Osteoblast (primary cell): ENCODE data around the gene ATRNL1. TPM values are rescaled to one million over a fixed set of nuclear protein-coding genes. Genes with fewer than 3 reads are reported as not detected.
"Not testable (repeated sequence)": the region's sequence is repeated elsewhere in the genome, so short reads cannot be mapped to it uniquely, and the experiment has no call there.

Experiments used
- DNase-seq: peaks from one replicate; pipeline ENCODE4 v3.0.0; 2011; ENCODE audit warnings: low spot score, mixed read lengths; ENCODE audit not compliant: insufficient read length; ENCODE audit errors: missing footprints
- H2AFZ ChIP-seq: 2 replicates; pipeline ENCODE4 v1.6.0; 2011; ENCODE audit warnings: mild to moderate bottlenecking, low read length
- H3K27ac ChIP-seq: 2 replicates; pipeline ENCODE4 v1.5.1; 2011; ENCODE audit warnings: mild to moderate bottlenecking, low read depth, low read length, moderate library complexity
- H3K27me3 ChIP-seq: 2 replicates; pipeline ENCODE4 v1.6.0; 2012; ENCODE audit warnings: mild to moderate bottlenecking, control low read depth, inconsistent platforms, low read length, moderate library complexity; ENCODE audit not compliant: insufficient read depth
- H3K36me3 ChIP-seq: 2 replicates; pipeline ENCODE4 v1.5.1; 2011; ENCODE audit warnings: mild to moderate bottlenecking, low read length, control low read depth, moderate library complexity; ENCODE audit not compliant: insufficient read depth
- H3K4me1 ChIP-seq: 2 replicates; pipeline ENCODE4 v1.5.1; 2011; ENCODE audit warnings: mild to moderate bottlenecking, low read length, control low read depth, moderate library complexity; ENCODE audit not compliant: insufficient read depth
- H3K4me2 ChIP-seq: 2 replicates; pipeline ENCODE4 v1.6.0; 2011; ENCODE audit warnings: mild to moderate bottlenecking, low read length; ENCODE audit not compliant: insufficient read depth
- H3K4me3 ChIP-seq: fragments of 200-600 bp; sonication (generic); 3 replicates; pipeline ENCODE4 v1.5.1; 2012; ENCODE audit warnings: mild to moderate bottlenecking, low read length, inconsistent platforms; ENCODE audit not compliant: insufficient read depth
- H3K79me2 ChIP-seq: 2 replicates; pipeline ENCODE4 v1.6.0; 2012; ENCODE audit warnings: mild to moderate bottlenecking, low read length, control low read depth, inconsistent platforms; ENCODE audit not compliant: insufficient read depth
- H3K9me3 ChIP-seq: 2 replicates; pipeline ENCODE4 v1.5.1; 2011; ENCODE audit warnings: low read depth, low read length, control low read depth
- H4K20me1 ChIP-seq: 2 replicates; pipeline ENCODE4 v1.6.0; 2012; ENCODE audit warnings: mild to moderate bottlenecking, low read length, control low read depth; ENCODE audit not compliant: insufficient read depth
- CTCF ChIP-seq: IDR thresholded peaks from 2 replicates; pipeline ENCODE4 v1.5.1; 2011; ENCODE audit warnings: mild to moderate bottlenecking, low read depth, low read length, moderate library complexity; ENCODE audit errors: extremely low read depth
- total RNA-seq: library from RNA; depleted of rRNA; stranded (reverse); fragments of >200 nt; gene quantifications from 2 replicates; pipeline ENCODE4 v1.2.3, GENCODE V29; 2012

The ATRNL1 gene
- total RNA-seq, 1 donor, result 1.4 TPM

DNA sequence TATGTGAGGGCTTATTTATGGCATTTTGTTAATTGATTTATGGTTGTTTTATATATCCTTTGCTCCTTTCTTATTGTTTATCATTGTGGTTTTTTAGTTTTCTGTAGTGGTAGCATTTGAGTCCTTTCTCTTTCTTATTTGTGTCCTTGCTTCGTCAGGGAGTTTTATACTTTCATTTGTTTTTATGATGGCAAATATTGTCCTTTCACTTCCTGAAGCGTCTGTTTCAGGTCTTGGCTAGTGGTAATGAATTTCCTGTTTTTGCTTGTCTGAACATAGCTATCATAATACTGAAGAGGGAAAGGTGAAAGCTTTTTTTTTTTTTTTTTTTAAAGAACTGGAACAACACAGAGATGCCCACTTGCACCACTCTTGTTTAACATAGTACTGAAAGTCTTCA lies 228.2 kb downstream of the ATRNL1 start:
- no peak for TF ChIP-seq CTCF
- H3K27ac ChIP-seq, result no peak overlapping the region
- DNase-seq, result no peak

DNA sequence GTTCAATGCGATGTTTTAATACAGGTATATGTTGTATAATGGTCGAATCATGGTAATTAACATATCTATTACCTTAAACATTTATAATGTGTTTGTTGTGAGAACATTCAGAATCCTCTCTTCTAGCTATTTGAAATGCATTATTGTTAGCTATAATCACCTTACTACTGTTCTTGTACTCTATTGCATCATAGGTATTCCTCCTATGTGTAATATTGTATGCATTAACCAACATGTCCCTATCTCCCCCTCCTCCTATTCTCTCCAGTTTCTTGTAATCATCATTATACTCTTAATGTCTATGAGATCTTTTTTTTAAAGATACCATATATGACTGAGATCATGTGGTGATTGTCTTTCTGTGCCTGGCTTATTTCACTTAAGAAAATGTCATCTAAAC lies 235.2 kb downstream of the ATRNL1 start:
- H4K20me1 ChIP-seq, result no peaks in the 10 kb centered on the region
- H3K27me3 ChIP-seq, result no peaks in the 10 kb centered on the region
- no peaks in the 10 kb centered on the region for H3K36me3 ChIP-seq
- no peak for DNase-seq
- TF ChIP-seq CTCF, result no peak
- H3K4me3 ChIP-seq, result no peak overlapping the region
- no peaks in the 10 kb centered on the region for H3K4me1 ChIP-seq
- no peaks in the 10 kb centered on the region for H3K79me2 ChIP-seq
- no peak overlapping the region for H3K4me2 ChIP-seq
- no peak overlapping the region for H2AFZ ChIP-seq
- H3K27ac ChIP-seq, result no peak overlapping the region
- no peaks in the 10 kb centered on the region for H3K9me3 ChIP-seq

More for the DNA sequence above, 228.2 kb downstream of the ATRNL1 start:
- Histone ChIP-seq H3K79me2 (no peaks in the 10 kb centered on the region), H3K9me3 (no peaks in the 10 kb centered on the region), H2AFZ (no peak overlapping the region), H3K4me2 (no peak overlapping the region), H3K4me1 (no peaks in the 10 kb centered on the region), H3K36me3 (no peaks in the 10 kb centered on the region), H3K27me3 (no peaks in the 10 kb centered on the region), H4K20me1 (no peaks in the 10 kb centered on the region), H3K4me3 (no peak overlapping the region)

DNA sequence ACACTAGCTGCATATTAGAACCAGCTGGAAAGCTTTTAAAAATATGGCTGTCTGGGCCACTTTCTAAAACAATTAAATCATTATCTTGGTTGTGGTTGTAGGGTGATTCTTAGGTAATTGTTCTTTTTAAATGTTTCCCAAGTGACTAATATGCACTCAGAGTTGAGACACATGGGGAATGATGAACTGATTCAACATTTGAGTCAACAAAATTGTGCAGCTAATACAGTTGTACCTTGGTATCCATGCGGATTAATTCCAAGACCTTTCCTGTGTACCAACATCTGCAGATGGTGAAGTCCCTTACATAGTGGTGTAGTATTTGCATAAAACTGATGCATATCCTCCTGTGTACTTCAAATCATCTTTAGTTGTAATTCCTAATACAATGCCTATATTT lies 242.2 kb downstream of the ATRNL1 start:
- H3K4me2 ChIP-seq, result no peak overlapping the region
- no peaks in the 10 kb centered on the region for H3K36me3 ChIP-seq
- no peak for DNase-seq
- H3K79me2 ChIP-seq, result no peaks in the 10 kb centered on the region
- no peak overlapping the region for H2AFZ ChIP-seq
- no peaks in the 10 kb centered on the region for H3K4me1 ChIP-seq
- TF ChIP-seq CTCF, result no peak
- no peaks in the 10 kb centered on the region for H4K20me1 ChIP-seq
- no peak overlapping the region for H3K4me3 ChIP-seq
- no peak overlapping the region for H3K27ac ChIP-seq
- no peaks in the 10 kb centered on the region for H3K27me3 ChIP-seq
- no peaks in the 10 kb centered on the region for H3K9me3 ChIP-seq

GRCh38 chr10:115355162-115355760 lies 262.1 kb downstream of the ATRNL1 start:
- Histone ChIP-seq H3K27me3 (no peaks in the 10 kb centered on the region), H4K20me1 (no peaks in the 10 kb centered on the region), H3K4me1 (no peaks in the 10 kb centered on the region), H3K79me2 (no peaks in the 10 kb centered on the region), H3K9me3 (no peaks in the 10 kb centered on the region), H3K36me3 (no peaks in the 10 kb centered on the region), H2AFZ (no peak overlapping the region), H3K4me3 (no peak overlapping the region), H3K27ac (no peak overlapping the region), H3K4me2 (no peak overlapping the region)
- TF ChIP-seq CTCF, result peak; percentile 58
- peak; percentile 13 for DNase-seq

DNA sequence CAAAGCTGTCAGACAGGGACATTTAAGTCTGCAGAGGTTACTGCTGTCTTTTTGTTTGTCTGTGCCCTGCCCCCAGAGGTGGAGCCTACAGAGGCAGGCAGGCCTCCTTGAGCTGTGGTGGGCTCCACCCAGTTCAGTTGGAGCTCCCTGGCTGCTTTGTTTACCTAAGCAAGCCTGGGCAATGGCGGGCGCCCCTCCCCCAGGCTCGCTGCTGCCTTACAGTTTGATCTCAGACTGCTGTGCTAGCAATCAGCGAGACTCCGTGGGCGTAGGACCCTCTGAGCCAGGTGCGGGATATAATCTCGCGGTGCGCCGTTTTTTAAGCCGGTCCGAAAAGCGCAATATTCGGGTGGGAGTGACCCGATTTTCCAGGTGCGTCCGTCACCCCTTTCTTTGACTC lies 274.8 kb downstream of the ATRNL1 start:
- H3K79me2 ChIP-seq, H3K4me2 ChIP-seq, H3K9me3 ChIP-seq, H2AFZ ChIP-seq, DNase-seq, H3K27ac ChIP-seq, H3K4me1 ChIP-seq, H3K4me3 ChIP-seq, H4K20me1 ChIP-seq, H3K27me3 ChIP-seq, H3K36me3 ChIP-seq: not testable (repeated sequence)
